ENCODE measurements around the gene MRPS18A. TPM values are rescaled to one million over a fixed set of nuclear protein-coding genes. Genes with fewer than 3 reads are reported as not detected.

MRPS18A gene
- total and polyA plus RNA-seq, 2 of the 8 experiments (the other 6 are each of a cell fraction or from before 2014, with no cell fraction given): 48.3 to 121 TPM

GRCh38 chr6:43718387-43719105, 31.0 kb upstream of the MRPS18A start:
- Histone ChIP-seq H3K4me2 (ENCODE audit: insufficient read depth in 1 of 2, low read depth in 2 of 2, low read length in 2 of 2) (no peak overlapping the region), H3K4me3 (ENCODE audit: extremely low read depth in 1 of 4, insufficient read depth in 2 of 4, low read depth in 3 of 4, low read length in 4 of 4) (no peak overlapping the region)

More at GRCh38 chr6:43718387-43719105, 31.0 kb upstream of the MRPS18A start:
- Histone ChIP-seq H3K4ac (replicated peaks; ENCODE audit: insufficient read length, low read depth, low read length) (no peak overlapping the region), H3K79me1 (ENCODE audit: low read depth, low read length) (no peaks in the 10 kb centered on the region), H3K14ac (ENCODE audit: insufficient read length) (no peak overlapping the region), H3K56ac (replicated peaks; ENCODE audit: insufficient read length, low read depth, low read length) (no peak overlapping the region), H3K9ac (replicated peaks in 1 of 4; ENCODE audit: extremely low read depth in 1 of 4, low read depth in 3 of 4, low read length in 3 of 4) (no peak overlapping the region), H4K20me1 (replicated peaks in 1 of 2; ENCODE audit: control insufficient read depth in 1 of 2, insufficient read depth in 2 of 2, low read length in 2 of 2) (no peaks in the 10 kb centered on the region), H4K91ac (replicated peaks; ENCODE audit: insufficient read length, low read length) (no peak overlapping the region), H3K4me1 (replicated peaks in 1 of 4; ENCODE audit: control insufficient read depth in 3 of 4, insufficient read depth in 4 of 4, low read length in 3 of 4) (peaks cover 0 to 7% (median 4%) of the 10 kb centered on the region in 4 experiments; a peak in 4 of 7 replicates), H3K27ac (ENCODE audit: low read depth, low read length) (no peak overlapping the region), H2BK12ac (ENCODE audit: low read depth, low read length) (no peak overlapping the region), H3K79me2 (ENCODE audit: control insufficient read depth in 1 of 2, insufficient read depth in 2 of 2, low read length in 2 of 2) (no peaks in the 10 kb centered on the region), H2AFZ (ENCODE audit: low read length) (no peak overlapping the region), H4K8ac (ENCODE audit: extremely low read depth, insufficient read depth, low read length) (no peak overlapping the region), H2AK5ac (ENCODE audit: low read depth, low read length) (no peak overlapping the region), H2BK20ac (ENCODE audit: low read length) (no peak overlapping the region), H3K18ac (ENCODE audit: extremely low read depth, low read length) (no peak overlapping the region), H2BK15ac (ENCODE audit: low read length) (no peak overlapping the region), H3K23ac (ENCODE audit: insufficient read length) (no peak overlapping the region), H2BK5ac (ENCODE audit: low read depth, low read length) (no peak overlapping the region), H3K27me3 (replicated peaks in 1 of 4; ENCODE audit: control insufficient read depth in 3 of 4, extremely low read depth in 1 of 4, insufficient read depth in 3 of 4, low read length in 3 of 4) (no peaks in the 10 kb centered on the region), H2BK120ac (replicated peaks; ENCODE audit: low read depth, low read length) (no peak overlapping the region), H3K23me2 (ENCODE audit: low read depth, low read length) (no peaks in the 10 kb centered on the region), H3K9me3 (ENCODE audit: insufficient read depth in 2 of 2, low read depth in 1 of 2, low read length in 1 of 2) (no peaks in the 10 kb centered on the region), H3K36me3 (ENCODE audit: control insufficient read depth in 2 of 4, insufficient read depth in 4 of 4, low read length in 3 of 4) (no peaks in the 10 kb centered on the region), H4K5ac (ENCODE audit: insufficient read length, low read depth, low read length) (no peak overlapping the region)
- CTCF ChIA-PET (ENCODE audit: partially characterized antibody): interaction anchor here (0.7 to 7.4 kb wide), 7 partner anchors 43 to 360 kb away, joined by 3 to 89 read pairs (median 7); no protein-coding TSS in a partner anchor
- no peak for DNase-seq (ENCODE audit: low read depth in 1 of 2, low spot score in 2 of 2)
- POLR2A ChIA-PET (ENCODE audit: partially characterized antibody): interaction anchor here (1.7 kb wide), 1 partner anchor 49 kb away, joined by 3 read pairs; no protein-coding TSS in a partner anchor
- no peak for FAIRE-seq
- TF ChIP-seq USF2 (IDR thresholded peaks at IDR 0.05; ENCODE audit: low read length) (no peak), RAD21 (IDR thresholded peaks at IDR 0.05 in 1 of 2, conservative IDR thresholded peaks at IDR 0.05 in 1 of 2; ENCODE audit: low read depth in 2 of 2, low read length in 2 of 2) (no peak), SP1 (IDR thresholded peaks at IDR 0.05; ENCODE audit: low read depth, low read length) (no peak), EGR1 (IDR thresholded peaks at IDR 0.05; ENCODE audit: borderline replicate concordance, low read depth, low read length) (no peak)
- WGBS, 2 experiments (ENCODE audit: extremely low coverage in 1 of 2, insufficient coverage in 1 of 2, insufficient read length in 1 of 2, insufficient replicate concordance in 2 of 2, low coverage in 1 of 2, low lambda C conversion rate in 2 of 2, missing lambda C conversion rate in 1 of 2): 87% methylated on average over 13 of the region's 13 CpGs; no CpG with 5 or more reads in 1 of the 2 experiments

Measured in H1 (cell line).